Fibroblast of lung (primary cell): ENCODE data around the gene SH3GL3. TPM values are rescaled to one million over a fixed set of nuclear protein-coding genes. Genes with fewer than 3 reads are reported as not detected.

Source experiments
- DNase-seq, 2 donors: peaks; one replicate each; pipeline versions ENCODE4 v3.0.0 to v3.0.0-alpha.2; 2010; ENCODE audit warnings: low read depth in 2 of 2
- H2AFZ ChIP-seq: 2 replicates; pipeline ENCODE4 v1.5.1; 2012; ENCODE audit warnings: low read length, control low read depth, inconsistent platforms
- H3K27ac ChIP-seq: 2 replicates; pipeline ENCODE4 v1.5.1; 2011; ENCODE audit warnings: low read length, control low read depth; ENCODE audit not compliant: insufficient read depth
- H3K27me3 ChIP-seq: 2 replicates; pipeline ENCODE4 v1.5.1; 2011; ENCODE audit warnings: mild to moderate bottlenecking, low read length; ENCODE audit not compliant: control insufficient read depth, insufficient read depth
- H3K36me3 ChIP-seq: 2 replicates; pipeline ENCODE4 v1.5.1; 2011; ENCODE audit warnings: low read length; ENCODE audit not compliant: control insufficient read depth, insufficient read depth
- H3K4me1 ChIP-seq: 2 replicates; pipeline ENCODE4 v1.5.1; 2011; ENCODE audit warnings: low read length; ENCODE audit not compliant: control insufficient read depth, insufficient read depth; ENCODE audit errors: extremely low read depth
- H3K4me2 ChIP-seq: 2 replicates; pipeline ENCODE4 v1.5.1; 2011; ENCODE audit warnings: low read length, control low read depth; ENCODE audit not compliant: insufficient read depth; ENCODE audit errors: extremely low read depth
- H3K4me3 ChIP-seq, 4 experiments: fragments of 200-600 bp in 1 of 4; sonication (generic) in 1 of 4; replicated peaks in 1 of 4; 2 replicates each; pipeline ENCODE4 v1.5.1; 2011 to 2016; ENCODE audit warnings: low read length in 4 of 4, low read depth in 3 of 4, mild to moderate bottlenecking in 3 of 4, control low read depth in 2 of 4, inconsistent platforms in 1 of 4, mixed read lengths in 1 of 4; ENCODE audit not compliant: insufficient read depth in 1 of 4; ENCODE audit errors: control extremely low read depth in 1 of 4
- H3K79me2 ChIP-seq: 2 replicates; pipeline ENCODE4 v1.5.1; 2012; ENCODE audit warnings: mild to moderate bottlenecking, low read length, inconsistent platforms; ENCODE audit not compliant: control insufficient read depth, insufficient read depth
- H3K9ac ChIP-seq: 2 replicates; pipeline ENCODE4 v1.5.1; 2011; ENCODE audit warnings: mild to moderate bottlenecking, low read length, control low read depth; ENCODE audit not compliant: insufficient read depth
- H3K9me3 ChIP-seq: 2 replicates; pipeline ENCODE4 v1.5.1; 2012; ENCODE audit warnings: low read depth, low read length; ENCODE audit not compliant: control insufficient read depth, insufficient read depth
- H4K20me1 ChIP-seq: 2 replicates; pipeline ENCODE4 v1.5.1; 2011; ENCODE audit warnings: low read length; ENCODE audit not compliant: control insufficient read depth, insufficient read depth; ENCODE audit errors: extremely low read depth
- EZH2 ChIP-seq: IDR thresholded peaks from 2 replicates; pipeline ENCODE4 v1.5.1; 2012; ENCODE audit warnings: low read length, control low read depth, mild to moderate bottlenecking; ENCODE audit errors: missing control alignments
- polyA plus RNA-seq, 2 donors: library from polyadenylated mRNA; depleted of rRNA in 1 of 2; stranded (reverse) in 1 of 2; unstranded in 1 of 2; fragments of >200 nt; gene quantifications; 2 replicates each; pipeline ENCODE4 v1.2.1, GENCODE V29; 2011 to 2012; ENCODE audit warnings: missing spikeins in 1 of 2
- total RNA-seq: library from RNA; depleted of rRNA; stranded (reverse); fragments of >200 nt; gene quantifications from 2 replicates; pipeline ENCODE4 v1.2.1, GENCODE V29; 2014
- TF ChIP-seq, protein P1 (sequence below), 2 donors: IDR thresholded peaks in 1 of 2; conservative IDR thresholded peaks in 1 of 2; 1 replicate in 1 of 2; 2 replicates in 1 of 2; pipeline ENCODE4 v1.5.1; 2011 to 2012; ENCODE audit warnings: low read length in 2 of 2, control low read depth in 1 of 2, inconsistent platforms in 1 of 2, low read depth in 1 of 2, mild to moderate bottlenecking in 1 of 2

SH3GL3 gene
- total and polyA plus RNA-seq, 2 donors (not counting 1 experiment from before 2014, with no cell fraction given) = under 0.01 to 0.05 TPM

DNA sequence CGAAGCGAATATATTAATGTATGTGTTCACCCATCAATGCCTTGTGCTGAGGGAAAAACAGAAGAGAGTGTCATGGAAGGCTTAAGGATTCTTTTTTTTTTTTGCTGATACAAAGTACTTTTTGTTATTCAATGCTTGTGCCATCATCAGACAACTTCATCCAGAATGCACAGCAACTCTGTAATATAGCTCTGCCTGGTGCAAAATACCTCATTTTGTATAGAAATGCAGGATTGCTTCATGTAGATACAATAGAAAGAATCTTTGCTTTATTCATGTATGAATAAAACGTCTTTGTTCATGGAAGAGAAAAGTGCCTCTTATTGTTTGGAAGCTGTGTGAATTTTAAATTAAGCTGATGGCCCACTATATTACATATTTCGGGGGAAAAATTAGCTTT, 62.9 kb downstream of the SH3GL3 start:
- Histone ChIP-seq H3K4me1 (no peaks in the 10 kb centered on the region), H3K36me3 (no peaks in the 10 kb centered on the region), H3K9me3 (no peaks in the 10 kb centered on the region), H3K27ac (no peak overlapping the region), H3K4me3 (no peak overlapping the region), H3K4me2 (no peak overlapping the region), H3K27me3 (peaks cover 2% of the 10 kb centered on the region), H2AFZ (no peak overlapping the region), H4K20me1 (no peaks in the 10 kb centered on the region), H3K79me2 (no peaks in the 10 kb centered on the region), H3K9ac (no peak overlapping the region)
- TF ChIP-seq, protein P1, sequence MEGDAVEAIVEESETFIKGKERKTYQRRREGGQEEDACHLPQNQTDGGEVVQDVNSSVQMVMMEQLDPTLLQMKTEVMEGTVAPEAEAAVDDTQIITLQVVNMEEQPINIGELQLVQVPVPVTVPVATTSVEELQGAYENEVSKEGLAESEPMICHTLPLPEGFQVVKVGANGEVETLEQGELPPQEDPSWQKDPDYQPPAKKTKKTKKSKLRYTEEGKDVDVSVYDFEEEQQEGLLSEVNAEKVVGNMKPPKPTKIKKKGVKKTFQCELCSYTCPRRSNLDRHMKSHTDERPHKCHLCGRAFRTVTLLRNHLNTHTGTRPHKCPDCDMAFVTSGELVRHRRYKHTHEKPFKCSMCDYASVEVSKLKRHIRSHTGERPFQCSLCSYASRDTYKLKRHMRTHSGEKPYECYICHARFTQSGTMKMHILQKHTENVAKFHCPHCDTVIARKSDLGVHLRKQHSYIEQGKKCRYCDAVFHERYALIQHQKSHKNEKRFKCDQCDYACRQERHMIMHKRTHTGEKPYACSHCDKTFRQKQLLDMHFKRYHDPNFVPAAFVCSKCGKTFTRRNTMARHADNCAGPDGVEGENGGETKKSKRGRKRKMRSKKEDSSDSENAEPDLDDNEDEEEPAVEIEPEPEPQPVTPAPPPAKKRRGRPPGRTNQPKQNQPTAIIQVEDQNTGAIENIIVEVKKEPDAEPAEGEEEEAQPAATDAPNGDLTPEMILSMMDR (conservative IDR thresholded peaks at IDR 0.05 in 1 of 2, IDR thresholded peaks at IDR 0.05 in 1 of 2; ENCODE audit: low read depth in 1 of 2, low read length in 2 of 2) = no peak
- no peak for TF ChIP-seq EZH2
- DNase-seq = no peak

DNA sequence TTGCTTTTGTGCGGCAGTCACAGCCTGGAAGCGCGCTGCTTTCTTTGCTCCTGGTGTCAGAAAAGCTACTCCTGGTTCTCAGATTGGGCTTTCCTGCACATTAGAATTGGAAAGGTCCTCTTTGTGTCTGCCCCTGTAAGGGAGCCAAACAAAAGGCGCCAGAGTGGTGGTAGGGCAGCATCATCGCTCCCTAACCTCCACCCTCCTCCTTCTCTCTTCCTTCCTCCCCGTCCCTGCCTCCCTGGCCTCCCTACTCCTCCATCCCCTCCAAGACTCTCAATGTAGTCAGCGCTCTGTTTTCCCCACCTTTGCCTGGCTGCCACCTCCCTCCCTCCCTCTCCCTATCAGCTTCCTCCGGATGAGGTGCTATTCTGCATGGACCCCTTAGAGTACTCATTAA, 65.3 kb downstream of the SH3GL3 start:
- no peaks in the 10 kb centered on the region for H3K79me2 ChIP-seq
- H3K4me2 ChIP-seq = no peak overlapping the region
- DNase-seq = no peak
- no peak overlapping the region for H2AFZ ChIP-seq
- H3K36me3 ChIP-seq = no peaks in the 10 kb centered on the region
- no peaks in the 10 kb centered on the region for H3K4me1 ChIP-seq
- H3K27me3 ChIP-seq = peaks cover 2% of the 10 kb centered on the region
- no peak overlapping the region for H3K27ac ChIP-seq
- no peaks in the 10 kb centered on the region for H3K9me3 ChIP-seq
- H3K4me3 ChIP-seq = no peak overlapping the region
- TF ChIP-seq EZH2 = no peak
- TF ChIP-seq, protein P1 (conservative IDR thresholded peaks at IDR 0.05 in 1 of 2, IDR thresholded peaks at IDR 0.05 in 1 of 2; ENCODE audit: low read depth in 1 of 2, low read length in 2 of 2) = no peak
- no peaks in the 10 kb centered on the region for H4K20me1 ChIP-seq
- H3K9ac ChIP-seq = no peak overlapping the region

DNA sequence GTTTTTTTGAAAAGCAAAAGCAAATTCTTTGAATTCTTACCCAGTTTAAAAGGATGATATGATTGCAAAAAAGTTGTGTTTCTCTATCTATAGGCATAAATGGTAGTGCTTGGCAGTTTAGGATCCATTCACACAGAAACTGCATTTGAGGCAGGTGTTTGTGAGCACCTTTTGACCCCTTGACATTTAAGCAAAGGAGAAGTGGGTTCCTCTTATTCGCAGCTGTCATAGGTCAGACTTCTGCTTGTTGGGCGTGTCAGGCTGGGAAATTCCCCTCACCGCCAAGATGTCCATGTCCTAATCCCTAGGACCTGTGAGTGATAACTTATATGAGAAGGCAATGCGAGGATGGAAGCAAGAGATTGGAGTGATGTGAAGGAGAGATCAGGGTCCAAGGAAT, 67.4 kb downstream of the SH3GL3 start:
- H2AFZ ChIP-seq = no peak overlapping the region
- H3K79me2 ChIP-seq = no peaks in the 10 kb centered on the region
- H3K9me3 ChIP-seq = no peaks in the 10 kb centered on the region
- no peak overlapping the region for H3K4me2 ChIP-seq
- H3K9ac ChIP-seq = no peak overlapping the region
- TF ChIP-seq, protein P1 (conservative IDR thresholded peaks at IDR 0.05 in 1 of 2, IDR thresholded peaks at IDR 0.05 in 1 of 2; ENCODE audit: low read depth in 1 of 2, low read length in 2 of 2) = no peak
- TF ChIP-seq EZH2 = no peak
- H3K27ac ChIP-seq = no peak overlapping the region
- peaks cover 2% of the 10 kb centered on the region for H3K27me3 ChIP-seq
- no peak for DNase-seq
- H3K4me1 ChIP-seq = no peaks in the 10 kb centered on the region
- no peak overlapping the region for H3K4me3 ChIP-seq
- H3K36me3 ChIP-seq = no peaks in the 10 kb centered on the region
- no peaks in the 10 kb centered on the region for H4K20me1 ChIP-seq
